ENCODE data around the gene MYOZ3. TPM values are rescaled to one million over a fixed set of nuclear protein-coding genes. Genes with fewer than 3 reads are reported as not detected.

MYOZ3 gene
- total RNA-seq, 2 donors from 2014 or later: 0.81 to 2.8 TPM

- ATAC-seq (ENCODE audit: insufficient number of reproducible peaks, low FRiP score, low read depth) (no peak), DNase-seq (ENCODE audit: low spot score) (no peak)
- H3K4me1 ChIP-seq (ENCODE audit: control insufficient read depth in 1 of 2, low read depth in 2 of 2): peaks cover 84 to 97% of the 10 kb centered on the region in 2 donors
- H3K9me3 ChIP-seq: no peaks in the 10 kb centered on the region
- H3K27ac ChIP-seq: peak overlapping the region; percentile 94 to 98
- no peaks in the 10 kb centered on the region for H3K27me3 ChIP-seq (replicated peaks; ENCODE audit: insufficient read depth)
- H3K4me3 ChIP-seq: peak overlapping the region; percentile 8
- no peak for TF ChIP-seq CTCF (IDR thresholded peaks at IDR 0.05)
- H3K36me3 ChIP-seq: peaks cover 17% of the 10 kb centered on the region
Observed at GRCh38 chr5:150644514-150644913, 16.5 kb upstream of the MYOZ3 start.

DNA sequence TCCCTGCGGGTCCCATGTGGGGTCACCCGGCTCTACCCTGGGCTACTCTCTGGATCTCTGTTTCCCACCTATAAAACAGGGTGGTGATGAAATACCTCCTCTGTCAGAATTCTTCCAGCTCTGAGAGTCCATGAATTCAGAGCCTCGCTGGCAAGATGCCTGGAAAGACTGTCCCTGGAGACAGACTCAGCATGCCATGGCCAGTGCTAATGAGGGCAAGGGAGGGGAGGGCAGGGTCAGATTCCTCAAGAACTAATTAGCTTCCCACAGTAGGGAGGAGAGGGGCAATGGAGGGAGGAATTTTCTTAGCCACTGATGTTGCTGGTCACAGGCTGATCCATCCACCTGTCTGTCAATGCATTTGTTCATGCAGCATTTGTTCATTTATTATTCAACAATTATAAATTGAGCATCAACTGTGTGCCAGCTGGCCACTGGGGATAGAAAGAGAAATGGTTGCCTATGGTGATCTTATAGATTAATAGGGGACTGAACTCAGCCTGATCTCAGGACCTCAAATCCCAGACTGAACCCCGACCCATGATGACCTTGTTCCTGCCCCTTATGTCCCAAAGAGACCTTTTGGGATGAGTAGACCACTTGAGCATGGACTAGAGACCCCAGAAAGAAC lies 15.9 kb upstream of the MYOZ3 start:
- DNase-seq (ENCODE audit: low spot score) (peak; percentile 69), ATAC-seq (ENCODE audit: insufficient number of reproducible peaks, low FRiP score, low read depth) (peak; percentile 23)
- no peak for TF ChIP-seq CTCF (IDR thresholded peaks at IDR 0.05)
- Histone ChIP-seq H3K27ac (peak overlapping the region; percentile 94 to 98), H3K4me3 (peak overlapping the region; percentile 8), H3K9me3 (no peaks in the 10 kb centered on the region), H3K27me3 (replicated peaks; ENCODE audit: insufficient read depth) (no peaks in the 10 kb centered on the region), H3K36me3 (peaks cover 22% of the 10 kb centered on the region), H3K4me1 (ENCODE audit: control insufficient read depth in 1 of 2, low read depth in 2 of 2) (peaks cover 84 to 97% of the 10 kb centered on the region in 2 donors)

DNA sequence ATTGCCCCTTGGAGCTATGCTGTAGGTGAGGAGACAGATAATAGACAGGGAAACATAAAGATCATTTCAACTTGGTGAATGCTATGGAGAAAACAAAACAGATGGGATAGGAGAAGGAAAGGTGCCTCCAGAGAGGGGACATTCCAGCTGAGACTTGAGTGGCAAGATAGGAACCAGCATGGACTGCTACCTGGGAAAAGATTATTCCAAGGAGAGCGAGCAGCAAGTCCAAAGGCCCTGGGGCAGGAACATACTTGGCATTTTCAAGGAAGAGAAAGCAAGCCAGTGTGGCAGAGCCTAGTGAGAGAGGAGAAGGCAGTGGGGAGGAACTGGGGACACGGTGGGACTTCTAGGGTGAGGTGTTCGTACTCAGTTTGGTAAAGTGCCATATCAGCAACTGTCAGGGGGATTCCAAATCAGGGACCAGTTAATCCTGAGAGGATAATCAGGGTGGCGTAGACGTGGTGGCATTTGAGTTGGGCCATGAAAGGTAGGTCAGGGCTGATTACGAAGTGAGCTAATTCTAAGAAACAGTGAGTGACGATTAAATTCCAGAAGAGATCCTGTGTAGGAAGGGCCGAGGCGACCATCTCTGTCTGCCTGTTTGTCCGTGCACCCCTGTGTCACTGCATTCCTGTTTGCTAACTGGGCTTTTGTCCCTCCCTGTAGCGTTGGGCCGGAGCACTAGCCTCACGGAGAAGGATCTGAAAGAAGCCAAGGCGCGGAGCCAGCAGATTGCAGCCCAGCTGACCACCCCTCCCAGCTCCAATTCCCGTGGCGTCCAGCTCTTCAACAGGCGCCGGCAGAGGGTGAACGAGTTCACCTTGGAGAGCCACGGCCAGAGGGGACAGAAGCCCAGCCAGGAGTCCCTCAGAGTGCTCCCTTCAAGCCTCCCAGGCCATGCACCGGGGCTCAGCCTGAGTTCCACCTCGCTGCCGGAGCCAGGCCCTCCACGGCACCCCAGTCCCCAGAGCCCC lies 13.5 kb upstream of the MYOZ3 start:
- no peak for ATAC-seq (ENCODE audit: insufficient number of reproducible peaks, low FRiP score, low read depth)
- no peak for TF ChIP-seq CTCF (IDR thresholded peaks at IDR 0.05)
- peaks cover 83 to 99% of the 10 kb centered on the region in 2 donors for H3K4me1 ChIP-seq (ENCODE audit: control insufficient read depth in 1 of 2, low read depth in 2 of 2)
- peak overlapping the region; percentile 75 to 98 for H3K27ac ChIP-seq
- H3K27me3 ChIP-seq (replicated peaks; ENCODE audit: insufficient read depth): no peaks in the 10 kb centered on the region
- H3K36me3 ChIP-seq: peaks cover 39% of the 10 kb centered on the region
- H3K9me3 ChIP-seq: no peaks in the 10 kb centered on the region
- DNase-seq (ENCODE audit: low spot score): peak; percentile 62
- H3K4me3 ChIP-seq: peak overlapping the region; percentile 5

DNA sequence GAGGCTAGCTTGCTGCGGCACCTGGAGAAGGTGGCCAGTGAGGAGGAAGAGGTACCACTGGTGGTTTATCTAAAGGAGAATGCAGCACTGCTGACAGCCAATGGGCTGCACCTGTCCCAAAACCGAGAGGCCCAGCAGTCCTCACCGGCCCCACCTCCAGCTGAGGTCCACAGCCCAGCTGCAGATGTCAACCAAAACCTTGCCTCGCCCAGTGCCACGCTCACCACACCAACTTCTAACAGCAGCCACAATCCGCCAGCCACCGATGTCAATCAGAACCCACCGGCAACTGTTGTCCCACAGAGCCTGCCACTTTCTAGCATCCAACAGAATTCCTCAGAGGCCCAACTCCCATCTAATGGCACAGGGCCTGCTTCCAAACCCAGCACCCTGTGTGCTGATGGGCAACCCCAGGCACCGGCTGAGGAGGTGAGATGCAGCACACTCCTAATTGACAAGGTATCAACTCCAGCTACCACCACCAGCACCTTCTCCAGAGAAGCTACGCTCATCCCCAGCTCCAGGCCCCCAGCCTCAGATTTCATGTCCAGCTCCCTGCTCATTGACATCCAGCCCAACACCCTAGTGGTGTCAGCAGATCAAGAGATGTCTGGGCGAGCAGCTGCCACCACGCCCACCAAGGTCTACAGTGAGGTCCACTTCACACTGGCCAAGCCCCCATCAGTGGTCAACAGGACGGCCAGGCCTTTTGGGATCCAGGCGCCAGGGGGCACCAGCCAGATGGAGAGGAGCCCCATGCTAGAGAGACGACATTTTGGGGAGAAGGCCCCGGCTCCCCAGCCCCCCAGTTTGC lies 12.6 kb upstream of the MYOZ3 start:
- Histone ChIP-seq H3K9me3 (no peaks in the 10 kb centered on the region), H3K4me1 (ENCODE audit: control insufficient read depth in 1 of 2, low read depth in 2 of 2) (peaks cover 79 to 99% of the 10 kb centered on the region in 2 donors), H3K27me3 (replicated peaks; ENCODE audit: insufficient read depth) (no peaks in the 10 kb centered on the region), H3K36me3 (peaks cover 41% of the 10 kb centered on the region), H3K27ac (peak overlapping the region; percentile 75 to 98), H3K4me3 (peak overlapping the region; percentile 5)
- ATAC-seq (ENCODE audit: insufficient number of reproducible peaks, low FRiP score, low read depth): no peak
- no peak for TF ChIP-seq CTCF (IDR thresholded peaks at IDR 0.05)
- no peak for DNase-seq (ENCODE audit: low spot score)

Data from thoracic aorta (tissue), 2 donors.